C4-2B (cell line): ENCODE measurements around the gene BCL2L1.

Experiments
- CTCF ChIP-seq: fragments of 450-650 bp; conservative IDR thresholded peaks from 2 replicates; pipeline ENCODE4 v1.5.1; 2017; ENCODE audit warnings: mild to moderate bottlenecking
- ZFX ChIP-seq: fragments of 450-650 bp; IDR thresholded peaks from 2 replicates; pipeline ENCODE4 v1.6.1; 2017

GRCh38 chr20:31716351-31716750 is 6.3 kb downstream of the BCL2L1 start:
- TF ChIP-seq CTCF (no peak), ZFX (no peak)
